CD4-positive, alpha-beta T cell treated with Interleukin-17A for 1 hour (primary cell): Measurements from ENCODE around the gene PTGDR2.

ENCODE experiments used
- DNase-seq: peaks from one replicate; pipeline ENCODE4 v3.0.0-alpha.2; 2020

PTGDR2 gene

DNA sequence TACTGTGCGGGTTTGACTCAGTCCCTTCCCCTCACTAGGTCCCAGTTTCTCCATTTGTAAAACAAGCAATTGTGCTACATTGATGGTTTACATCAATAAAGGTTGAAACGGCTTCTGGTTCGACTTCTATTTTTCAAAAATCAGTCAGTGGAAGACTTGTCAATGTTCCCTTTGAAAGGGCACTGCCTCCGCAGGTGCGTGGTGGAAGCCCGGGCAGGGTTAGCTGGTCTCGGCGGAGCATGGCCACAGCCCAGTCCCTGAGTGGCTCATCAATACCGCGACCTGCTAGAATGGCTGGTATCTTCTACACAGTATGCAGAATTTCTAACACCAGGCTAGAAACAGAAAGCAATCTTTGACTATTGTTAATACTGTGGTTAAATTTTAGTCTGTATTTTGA lies 54.6 kb downstream of the PTGDR2 start:
- DNase-seq, result no peak
